SK-N-MC (cell line): ENCODE measurements around the gene PEAK1.

ENCODE experiments used
- EZH2 ChIP-seq: fragments of 200-600 bp; sonication (generic); IDR thresholded peaks from one replicate; pipeline ENCODE4 v1.6.1; 2017; ENCODE audit warnings: antibody characterized with exemption
- FOXP2 ChIP-seq: optimal IDR thresholded peaks from 2 replicates; pipeline ENCODE3; 2011; ENCODE audit warnings: mild to moderate bottlenecking, moderate library complexity; ENCODE audit not compliant: insufficient read depth; ENCODE audit errors: extremely low read length, control extremely low read depth
- POLR2AphosphoS5 ChIP-seq: IDR thresholded peaks from 2 replicates; pipeline ENCODE4 v1.6.1; 2012; ENCODE audit warnings: mild to moderate bottlenecking, low read depth, low read length, borderline replicate concordance

GRCh38 chr15:77087213-77087612 is 332.7 kb downstream of the PEAK1 start:
- TF ChIP-seq EZH2 (no peak), POLR2AphosphoS5 (no peak), FOXP2 (no peak)
